ENCODE data around the gene SPI1.
A peak's percentile ranks its signal among the peaks of the same experiment; 100 is the strongest.

Gene SPI1

DNA sequence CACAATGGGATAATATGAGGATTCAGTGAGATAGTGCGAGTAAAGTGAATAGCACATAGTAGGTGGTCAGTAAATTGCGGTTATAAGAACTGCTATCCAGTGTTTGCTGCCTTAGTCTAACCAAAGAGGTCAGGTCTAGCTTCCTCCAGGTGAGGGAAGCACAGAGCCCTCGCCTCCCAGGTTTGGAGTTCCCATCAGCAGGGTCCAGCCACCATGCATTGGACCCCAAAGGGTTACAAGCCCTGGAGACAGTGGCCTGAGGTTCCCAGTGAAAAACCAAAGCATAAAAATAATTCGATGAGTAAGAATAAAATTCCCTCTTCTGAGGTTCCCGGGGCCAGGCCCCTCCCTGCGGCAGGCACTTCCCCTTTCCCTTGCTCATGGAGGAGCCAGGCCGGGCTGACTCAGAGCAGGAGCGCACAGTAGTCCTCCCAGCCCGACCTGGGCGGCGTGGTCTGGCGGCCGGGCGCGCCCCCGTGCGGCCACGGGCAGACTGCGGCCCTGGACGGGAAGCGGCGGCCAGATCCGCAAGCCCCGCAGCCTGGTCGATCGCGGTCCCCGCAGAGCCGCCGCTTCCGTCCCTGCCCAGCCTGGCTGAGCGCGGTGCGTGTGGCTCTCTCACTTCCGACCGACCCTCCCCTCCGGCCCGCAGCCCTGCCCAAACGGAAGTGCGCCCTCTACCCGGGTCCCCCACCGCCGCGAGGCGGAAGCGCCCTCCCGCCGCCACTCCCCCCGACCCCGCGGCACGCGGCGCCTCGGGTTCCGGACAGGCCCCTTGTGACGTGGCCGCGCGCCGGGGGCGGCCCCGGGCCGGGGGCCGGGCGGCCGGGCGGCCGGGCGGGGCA lies 29.6 kb upstream of the SPI1 start, which contains the start of gene SLC39A13:
Gene SLC39A13, plus strand, starts transcription at position 845 of the 845 bp plus-strand sequence. CDS start 1,505 bp downstream, outside the sequence.
- in situ Hi-C loops (cut with HindIII; ENCODE audit: low pct_ligation_motif_present, low pct_unique_long_range_greater_than_20kb, low sequenced_read_pairs), result no loop called here

DNA sequence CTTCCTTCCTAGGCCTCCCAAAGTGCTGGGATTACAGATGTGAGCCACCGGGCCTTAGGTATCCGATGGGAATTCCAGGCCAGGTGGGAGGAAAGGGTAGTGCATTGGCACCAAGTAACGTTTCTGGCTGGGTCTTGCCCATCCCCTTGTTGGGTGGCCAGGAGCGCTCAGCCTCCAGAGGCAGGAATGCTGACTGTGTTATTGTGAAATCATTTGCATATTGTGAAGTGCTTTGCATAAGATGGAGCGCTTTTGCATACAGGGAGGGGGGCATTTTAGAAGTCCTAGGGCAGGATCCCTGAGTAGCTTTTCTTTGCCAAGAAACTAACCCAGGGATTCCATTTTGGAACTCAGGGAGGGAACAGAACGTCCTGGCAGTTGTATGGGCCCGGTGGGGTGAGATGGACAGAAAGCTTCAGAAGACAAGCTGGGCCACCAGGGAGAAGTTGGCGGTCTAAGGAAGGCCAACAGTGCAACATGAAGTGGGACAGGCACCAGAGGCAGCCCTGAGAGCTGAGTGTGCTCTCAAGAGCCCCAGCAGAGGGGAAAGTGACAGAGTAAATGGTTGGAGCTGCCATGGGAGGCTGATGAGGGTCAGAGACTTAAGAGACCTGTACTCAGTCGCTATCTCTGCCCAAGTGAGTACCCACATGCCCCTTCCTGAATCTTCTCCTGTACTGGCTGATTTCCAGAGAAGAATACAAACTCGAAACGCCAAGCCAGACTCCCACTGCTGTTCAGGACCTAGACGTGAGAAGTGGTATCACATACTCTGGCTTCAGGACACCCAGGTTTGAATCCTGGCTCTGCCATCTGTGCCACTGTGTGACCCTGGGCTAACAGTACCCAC lies 28.8 kb upstream of the SPI1 start:
- in situ Hi-C loops (cut with HindIII; ENCODE audit: low pct_ligation_motif_present, low pct_unique_long_range_greater_than_20kb, low sequenced_read_pairs), result no loop called here
- DNase-seq, result no peak

More for the DNA sequence above, 29.6 kb upstream of the SPI1 start, which contains the start of gene SLC39A13:
- peak; percentile 91 for DNase-seq

DNA sequence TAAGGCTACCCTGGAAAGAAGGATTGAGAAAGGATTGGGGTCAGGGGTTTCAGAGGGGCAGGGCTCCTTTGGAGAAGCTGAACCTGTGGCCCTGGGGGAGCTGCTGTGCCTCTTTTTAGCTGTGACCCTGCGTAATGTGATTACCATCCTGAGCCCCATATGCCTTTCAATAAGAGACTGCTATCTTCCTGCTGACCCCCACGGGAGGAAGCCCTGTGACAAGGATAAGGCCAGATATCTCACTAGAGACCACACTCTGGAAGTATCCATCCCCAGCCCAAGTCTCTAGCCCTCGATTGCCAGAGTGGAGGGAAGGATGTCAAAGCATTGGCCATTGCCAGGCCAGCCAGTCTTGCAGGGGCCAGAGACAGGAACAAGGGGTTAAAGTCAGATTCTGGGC lies 25.2 kb upstream of the SPI1 start:
- DNase-seq, result no peak
- in situ Hi-C loops (cut with HindIII; ENCODE audit: low pct_ligation_motif_present, low pct_unique_long_range_greater_than_20kb, low sequenced_read_pairs), result no loop called here

DNA sequence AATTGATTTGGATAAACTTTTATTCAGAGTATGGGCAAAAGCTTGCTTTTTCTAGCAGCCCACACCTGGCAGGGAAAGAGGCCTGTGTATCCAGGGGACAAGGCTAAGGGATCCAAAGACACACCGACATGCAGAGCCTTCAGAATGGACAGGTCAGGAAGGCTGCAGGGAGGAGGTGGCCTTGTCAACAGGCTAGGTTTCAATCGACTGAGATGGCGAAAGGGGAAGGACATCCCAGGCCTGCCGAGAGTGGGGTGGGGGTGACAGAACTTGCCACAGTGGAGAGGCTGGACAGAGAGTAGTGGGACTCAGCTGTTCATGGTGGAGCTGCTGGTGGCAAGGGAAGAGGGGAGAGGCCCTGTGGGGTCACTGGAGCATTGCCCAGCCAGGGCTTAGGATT lies 24.8 kb upstream of the SPI1 start:
- no peak for DNase-seq
- in situ Hi-C loops (cut with HindIII; ENCODE audit: low pct_ligation_motif_present, low pct_unique_long_range_greater_than_20kb, low sequenced_read_pairs), result no loop called here

DNA sequence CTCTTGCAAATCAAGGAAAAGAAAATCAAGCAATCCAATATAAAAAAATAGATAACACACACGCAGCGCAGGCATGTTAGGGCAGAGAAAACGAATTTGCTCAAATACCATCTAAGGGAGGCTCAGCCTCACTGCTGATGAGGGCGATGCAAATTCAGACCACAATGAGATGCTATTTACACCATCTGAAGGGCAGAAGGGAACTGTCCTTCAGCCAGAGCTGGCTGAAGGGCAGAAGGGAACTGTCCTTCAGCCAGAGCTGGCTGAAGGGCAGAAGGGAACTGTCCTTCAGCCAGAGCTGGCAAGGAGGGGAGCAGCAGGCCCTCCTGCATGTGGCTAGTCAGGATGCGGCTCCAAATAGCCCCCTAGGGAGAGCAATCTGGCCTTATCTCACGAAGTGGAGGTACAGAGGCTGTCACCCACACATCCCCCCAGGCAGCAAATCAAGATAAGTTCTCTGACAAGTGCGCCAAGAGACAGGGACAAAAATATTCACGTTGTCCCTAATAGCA lies 22.5 kb upstream of the SPI1 start:
- in situ Hi-C loops (cut with HindIII; ENCODE audit: low pct_ligation_motif_present, low pct_unique_long_range_greater_than_20kb, low sequenced_read_pairs), result no loop called here
- no peak for DNase-seq

DNA sequence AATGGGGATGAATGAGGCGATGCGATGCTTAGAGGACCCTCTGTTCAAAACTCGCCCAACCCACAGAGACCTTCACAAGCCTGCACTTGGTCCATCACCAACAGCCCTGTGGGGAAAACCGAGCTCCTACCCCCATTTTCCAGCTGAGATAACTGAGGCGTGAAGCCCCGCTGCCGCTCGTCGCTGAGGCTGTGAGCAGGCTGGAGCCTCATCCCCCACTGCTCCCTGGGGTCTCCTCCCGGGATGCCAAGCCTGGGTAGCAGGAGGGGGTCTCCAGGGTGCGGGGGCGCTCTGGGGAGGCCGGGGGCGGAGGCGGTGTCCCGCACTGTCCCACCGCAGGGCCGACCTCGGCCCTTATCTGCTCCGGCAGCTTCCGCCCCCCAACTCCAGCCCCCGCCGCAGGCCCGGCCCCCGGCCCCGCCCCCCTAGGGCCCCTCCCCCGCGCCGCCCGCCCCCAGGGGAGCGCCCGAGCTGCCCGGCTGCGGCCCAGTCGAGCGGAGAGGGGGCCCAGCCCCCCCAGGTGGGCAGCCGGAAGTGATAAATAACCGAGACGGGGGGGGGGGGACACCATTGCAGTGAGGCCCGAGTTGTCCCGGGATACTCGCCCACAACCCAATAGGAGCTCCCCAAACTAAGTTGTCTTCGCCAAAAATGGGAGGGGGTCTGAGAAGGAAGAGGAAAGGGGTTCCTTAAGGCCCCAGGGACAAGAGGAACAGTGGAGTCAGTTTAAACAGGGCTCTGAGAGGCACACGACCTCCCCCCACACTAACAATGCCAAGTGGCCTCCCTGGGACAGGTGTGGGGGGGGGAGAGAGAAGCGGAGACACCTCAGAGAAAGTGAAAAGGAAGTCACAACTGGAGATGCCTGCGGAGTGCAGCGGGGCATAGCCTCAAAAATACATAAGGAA lies 21.8 kb upstream of the SPI1 start:
- in situ Hi-C loops (cut with HindIII; ENCODE audit: low pct_ligation_motif_present, low pct_unique_long_range_greater_than_20kb, low sequenced_read_pairs), result no loop called here
- DNase-seq, result no peak

DNA sequence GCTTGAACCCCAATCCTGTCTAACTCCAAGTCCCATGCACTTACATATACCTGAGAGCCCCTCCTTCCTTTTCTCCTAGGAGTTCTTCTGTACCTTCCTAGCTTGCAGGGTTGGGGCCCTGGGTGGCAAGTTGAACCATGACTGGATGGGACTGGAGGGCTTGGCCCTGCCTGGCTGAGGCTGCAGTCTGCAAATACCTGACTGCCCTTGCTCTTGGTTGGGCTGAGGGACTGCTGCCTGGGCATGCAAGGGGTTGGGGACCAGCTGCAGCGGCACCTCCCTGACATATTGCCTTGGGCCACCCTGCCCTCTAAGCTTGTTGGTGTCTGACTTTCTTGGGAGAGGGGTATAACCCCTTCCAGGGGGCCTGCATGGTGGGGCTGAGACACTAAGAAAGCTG lies 20.2 kb upstream of the SPI1 start:
- no peak for DNase-seq
- in situ Hi-C loops (cut with HindIII; ENCODE audit: low pct_ligation_motif_present, low pct_unique_long_range_greater_than_20kb, low sequenced_read_pairs), result no loop called here

DNA sequence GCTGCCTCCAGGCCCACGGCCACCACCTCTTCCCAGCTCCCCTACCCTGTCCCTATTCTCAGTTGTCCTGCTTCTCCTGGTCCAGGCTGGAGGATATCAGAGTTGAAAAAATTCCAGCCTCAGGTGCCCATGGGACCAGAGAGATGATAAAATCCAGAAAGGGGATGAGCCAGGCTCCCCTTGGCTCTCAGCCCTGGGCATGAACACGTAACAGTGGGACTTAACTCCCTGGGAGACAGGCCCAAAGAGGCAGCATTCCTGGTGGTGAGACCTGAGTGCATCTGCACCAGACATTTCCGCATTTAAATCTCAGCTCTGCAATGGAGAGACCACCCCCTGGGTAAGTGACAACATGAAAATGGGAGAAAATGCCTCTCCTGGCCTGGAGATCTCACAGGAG lies 19.7 kb upstream of the SPI1 start:
- in situ Hi-C loops (cut with HindIII; ENCODE audit: low pct_ligation_motif_present, low pct_unique_long_range_greater_than_20kb, low sequenced_read_pairs), result no loop called here
- no peak for DNase-seq

DNA sequence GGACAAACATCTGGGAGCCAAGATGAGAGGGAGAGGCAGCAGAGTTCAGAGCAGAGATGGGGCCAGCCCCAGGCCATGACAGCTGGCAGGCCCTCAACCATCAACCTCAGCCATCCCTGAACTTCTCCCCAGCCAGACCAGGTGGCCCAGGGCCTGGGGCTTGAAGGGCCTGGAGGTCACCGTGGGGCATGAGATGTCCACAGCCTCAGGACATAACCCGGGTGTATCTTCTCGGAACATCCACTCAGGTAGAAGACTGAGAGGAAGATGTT lies 17.6 kb upstream of the SPI1 start:
- in situ Hi-C loops (cut with HindIII; ENCODE audit: low pct_ligation_motif_present, low pct_unique_long_range_greater_than_20kb, low sequenced_read_pairs), result no loop called here
- DNase-seq, result no peak

DNA sequence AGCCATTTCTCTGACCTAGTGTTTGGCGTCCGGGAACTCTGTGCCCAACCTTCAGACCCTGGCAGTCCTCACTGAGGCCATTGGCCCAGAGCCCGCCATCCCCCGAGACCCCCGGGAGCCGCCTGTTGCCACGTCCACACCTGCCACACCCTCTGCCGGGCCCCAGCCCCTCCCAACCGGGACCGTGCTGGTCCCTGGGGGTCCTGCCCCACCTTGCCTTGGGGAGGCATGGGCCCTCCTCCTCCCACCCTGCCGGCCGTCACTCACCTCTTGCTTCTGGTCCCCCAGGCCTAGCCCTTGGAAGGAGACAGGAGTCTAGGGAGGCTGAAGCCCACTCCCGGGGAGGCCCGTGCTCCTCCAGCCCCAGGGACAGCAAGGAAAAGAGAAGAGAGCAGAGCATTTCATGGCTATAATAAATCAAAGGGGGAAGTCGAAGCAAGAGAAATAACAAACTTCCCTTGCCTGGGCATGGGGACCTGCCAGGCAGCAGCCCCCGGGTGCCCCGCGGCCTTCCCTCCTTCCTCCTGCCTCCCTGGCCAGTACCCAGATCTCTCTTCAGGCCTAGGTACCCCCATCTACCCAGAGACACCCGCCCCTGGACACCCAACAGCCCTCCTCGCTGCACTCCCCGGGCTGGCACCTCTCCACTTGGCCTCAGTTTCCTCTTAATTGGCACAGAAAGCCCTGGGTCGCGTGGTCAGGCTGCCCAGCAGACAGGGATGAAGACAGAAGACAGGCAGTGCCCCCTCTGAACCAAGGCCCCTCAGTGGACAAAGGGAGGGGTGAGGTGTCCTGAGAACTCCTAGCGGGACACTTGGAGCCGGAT lies 17.1 kb upstream of the SPI1 start:
- DNase-seq, result no peak
- in situ Hi-C loops (cut with HindIII; ENCODE audit: low pct_ligation_motif_present, low pct_unique_long_range_greater_than_20kb, low sequenced_read_pairs), result no loop called here

DNA sequence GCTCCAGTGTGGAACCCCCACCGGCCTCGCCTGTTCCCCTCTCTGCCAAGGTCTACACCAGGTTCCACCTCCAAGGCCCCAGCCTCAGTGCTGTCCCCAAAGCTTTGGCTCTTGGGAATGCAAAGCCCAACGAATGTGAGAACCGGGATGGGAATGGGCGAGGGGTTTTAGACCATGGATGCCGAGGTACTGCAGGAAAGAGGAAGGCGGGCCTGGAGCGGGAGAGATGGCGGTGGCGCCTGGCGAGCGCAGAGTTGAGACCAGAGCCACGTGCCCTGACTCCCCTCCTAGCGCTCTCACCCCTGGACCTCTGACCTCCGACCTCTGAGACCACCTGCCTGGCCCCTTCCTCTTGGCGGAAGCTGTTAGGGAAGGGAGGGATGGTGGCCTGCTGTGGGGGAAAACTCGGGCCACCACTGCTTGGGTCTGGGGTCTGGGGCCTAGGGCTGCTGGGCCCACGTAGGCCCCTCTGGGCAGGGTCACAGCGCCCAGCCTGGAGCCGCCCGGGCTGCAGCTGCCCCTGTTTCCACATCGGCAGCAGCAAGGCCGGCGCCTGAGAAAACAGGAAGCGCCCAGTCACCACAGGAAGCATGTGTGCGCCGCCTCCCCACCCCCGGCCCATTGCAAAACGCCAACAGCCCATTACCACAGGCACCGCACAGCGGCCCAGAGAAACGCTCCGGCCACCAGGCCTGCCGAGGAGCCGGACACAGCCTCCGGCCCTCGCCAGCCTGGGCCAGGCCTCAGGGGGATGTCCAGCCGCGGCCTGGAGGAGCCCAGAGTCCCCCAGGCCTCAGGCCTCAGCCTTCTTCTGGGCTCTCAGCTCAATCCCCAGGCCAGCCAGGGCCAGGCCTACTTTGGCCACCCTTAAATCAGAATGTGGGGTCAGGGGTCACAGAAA lies 16.2 kb upstream of the SPI1 start:
- no peak for DNase-seq
- in situ Hi-C loops (cut with HindIII; ENCODE audit: low pct_ligation_motif_present, low pct_unique_long_range_greater_than_20kb, low sequenced_read_pairs), result no loop called here

DNA sequence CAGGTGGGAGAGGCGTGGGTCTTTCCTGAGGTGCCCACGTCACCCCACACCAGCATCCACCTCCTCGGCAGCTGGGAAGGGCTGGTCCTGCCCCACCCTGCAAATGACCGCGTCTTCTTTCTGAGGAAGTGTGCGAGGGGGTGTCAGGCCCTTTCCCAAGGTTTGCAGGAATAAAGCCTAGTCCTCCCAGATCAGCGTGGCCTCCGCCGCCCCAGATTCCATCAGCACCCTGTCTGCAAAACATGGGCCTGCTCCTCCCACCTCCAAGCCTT lies 15.6 kb upstream of the SPI1 start:
- no peak for DNase-seq
- in situ Hi-C loops (cut with HindIII; ENCODE audit: low pct_ligation_motif_present, low pct_unique_long_range_greater_than_20kb, low sequenced_read_pairs), result no loop called here

DNA sequence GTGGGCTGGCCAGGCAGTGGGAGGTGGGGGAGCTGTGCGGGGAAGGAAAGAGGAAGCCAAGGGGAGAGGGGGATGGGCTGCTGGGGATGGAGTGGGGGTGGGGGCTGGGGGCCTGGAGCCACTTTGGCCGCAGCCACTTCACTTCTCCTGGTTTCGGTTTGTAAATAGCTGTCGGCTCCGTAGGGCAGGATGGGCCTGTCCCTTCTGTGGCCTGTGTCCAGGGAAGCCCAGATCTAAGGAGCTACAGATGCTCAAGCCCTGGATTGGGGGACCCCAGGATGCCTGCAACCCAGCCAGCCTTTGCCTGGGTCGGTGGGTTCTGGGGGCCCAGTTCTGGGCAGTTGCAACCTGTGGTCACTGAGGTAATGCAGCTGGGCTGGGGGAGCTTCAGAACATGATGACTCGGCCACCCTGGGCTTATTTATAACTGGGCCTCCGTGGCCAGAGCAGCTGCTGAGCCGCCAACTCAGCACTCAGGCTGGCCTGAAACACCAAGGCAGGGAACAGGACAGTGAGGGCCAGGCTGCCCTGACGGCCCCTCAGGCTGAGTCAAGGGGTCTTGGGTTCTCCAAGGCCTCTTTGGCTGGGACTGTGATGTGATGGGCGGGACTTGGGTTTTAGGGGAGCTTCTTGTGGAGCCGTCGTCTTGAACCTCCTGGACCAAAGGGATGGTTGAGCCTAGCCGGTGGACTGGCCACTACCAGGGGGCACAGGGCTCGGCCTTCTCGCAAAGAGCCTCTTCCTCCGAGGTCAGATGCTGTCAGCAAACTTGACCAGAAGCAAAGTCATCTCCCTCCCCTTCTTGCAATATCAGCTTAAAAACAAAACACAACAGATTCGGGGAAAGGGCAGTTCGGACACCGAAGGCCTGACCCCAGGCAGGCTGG lies 15.1 kb upstream of the SPI1 start:
- in situ Hi-C loops (cut with HindIII; ENCODE audit: low pct_ligation_motif_present, low pct_unique_long_range_greater_than_20kb, low sequenced_read_pairs), result no loop called here
- peak; percentile 31 for DNase-seq

DNA sequence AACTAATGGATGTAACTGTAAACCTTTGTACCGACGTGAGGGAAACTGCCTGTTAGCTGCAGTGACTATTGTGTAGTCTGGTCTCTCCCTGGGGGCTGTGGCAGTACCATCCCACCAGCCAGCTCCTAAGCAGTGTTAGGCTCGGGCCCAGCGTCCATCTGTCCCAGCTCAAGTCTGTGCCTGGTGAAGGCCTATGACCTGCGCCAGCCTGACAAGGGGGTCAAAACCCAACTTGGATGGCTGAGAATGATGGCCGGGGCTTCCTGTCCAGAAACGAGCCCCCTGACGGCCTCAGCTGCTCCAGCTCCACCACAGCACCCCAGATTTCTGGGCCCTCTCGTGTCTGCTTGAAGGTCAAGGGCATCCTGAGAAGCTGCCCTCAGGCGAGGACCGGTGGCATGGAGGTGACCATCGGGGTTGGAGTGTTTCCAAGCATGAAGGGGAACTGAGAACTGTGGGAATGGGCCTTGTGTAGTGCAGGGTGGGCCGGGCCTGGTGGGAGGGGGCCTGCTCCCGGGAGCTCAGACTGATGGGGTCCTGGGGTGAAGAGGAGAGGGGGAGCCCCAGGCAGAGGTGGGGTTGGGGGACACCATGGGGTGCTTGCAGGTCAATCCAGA lies 14.3 kb upstream of the SPI1 start:
- DNase-seq, result no peak

DNA sequence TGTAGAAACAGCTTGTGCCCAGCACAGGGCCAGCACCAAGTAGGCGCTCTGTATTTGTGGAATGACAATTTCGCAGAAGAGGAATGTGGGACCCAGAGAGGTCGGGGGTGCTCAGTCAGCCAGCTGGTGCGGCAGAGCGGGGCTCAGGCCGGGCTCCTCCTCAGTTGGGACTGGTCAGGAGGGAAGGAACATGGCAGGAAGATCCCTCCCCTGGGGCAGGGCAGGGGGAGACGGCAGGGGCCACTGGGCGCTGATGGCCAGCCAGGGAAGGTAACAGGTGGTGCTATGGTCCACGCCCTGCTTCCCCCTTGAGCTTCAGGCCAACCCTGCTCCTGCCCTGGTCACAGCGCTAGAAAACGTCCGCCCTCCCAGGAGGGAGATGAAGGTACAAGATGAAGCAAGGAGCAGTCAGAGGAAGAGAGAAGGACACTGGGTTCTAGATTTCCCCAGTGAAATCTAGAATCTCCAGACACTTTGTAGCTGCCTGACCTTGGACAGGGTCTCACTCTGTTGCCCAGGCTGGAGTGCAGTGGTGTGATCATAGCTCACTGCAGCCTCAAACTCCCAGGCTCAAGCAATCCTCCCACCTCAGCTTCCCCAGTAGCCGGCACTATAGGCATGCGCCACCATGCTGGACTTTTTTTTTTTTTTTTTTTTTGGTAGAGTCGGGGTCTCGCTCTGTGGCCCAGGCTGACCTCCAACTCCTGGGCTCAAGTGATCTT lies 13.5 kb upstream of the SPI1 start:
- in situ Hi-C loops (cut with HindIII; ENCODE audit: low pct_ligation_motif_present, low pct_unique_long_range_greater_than_20kb, low sequenced_read_pairs), result no loop called here
- no peak for DNase-seq

More for the DNA sequence above, 14.3 kb upstream of the SPI1 start:
- in situ Hi-C loops (cut with HindIII; ENCODE audit: low pct_ligation_motif_present, low pct_unique_long_range_greater_than_20kb, low sequenced_read_pairs), result no loop called here

Data from ACHN (cell line).